Tibial nerve (tissue), 4 donors: ENCODE measurements around the gene MOCS1.

ENCODE experiments used
- EP300 ChIP-seq, 2 donors: sonication (generic); formaldehyde crosslinking; IDR thresholded peaks; one replicate each; pipeline ENCODE4 v1.6.1; 2017; ENCODE audit warnings: antibody characterized with exemption in 2 of 2, mild to moderate bottlenecking in 1 of 2
- POLR2A ChIP-seq, 2 donors: fragments of 450-650 bp; IDR thresholded peaks; one replicate each; pipeline ENCODE4 v1.6.1; 2017; ENCODE audit warnings: antibody characterized with exemption in 2 of 2, mild to moderate bottlenecking in 2 of 2, moderate library complexity in 2 of 2
- TF ChIP-seq, protein P1 (sequence below), 5 experiments: fragments of 200-600 bp in 3 of 5; fragments of 450-650 bp in 2 of 5; sonication (generic) in 3 of 5; IDR thresholded peaks; one replicate each; pipeline ENCODE4 v1.5.1; 2016 to 2019; ENCODE audit warnings: antibody characterized with exemption in 5 of 5, mild to moderate bottlenecking in 3 of 5, moderate library complexity in 2 of 5

GRCh38 chr6:39901116-39901655 is 33.1 kb downstream of the MOCS1 start:
- TF ChIP-seq, protein P1, sequence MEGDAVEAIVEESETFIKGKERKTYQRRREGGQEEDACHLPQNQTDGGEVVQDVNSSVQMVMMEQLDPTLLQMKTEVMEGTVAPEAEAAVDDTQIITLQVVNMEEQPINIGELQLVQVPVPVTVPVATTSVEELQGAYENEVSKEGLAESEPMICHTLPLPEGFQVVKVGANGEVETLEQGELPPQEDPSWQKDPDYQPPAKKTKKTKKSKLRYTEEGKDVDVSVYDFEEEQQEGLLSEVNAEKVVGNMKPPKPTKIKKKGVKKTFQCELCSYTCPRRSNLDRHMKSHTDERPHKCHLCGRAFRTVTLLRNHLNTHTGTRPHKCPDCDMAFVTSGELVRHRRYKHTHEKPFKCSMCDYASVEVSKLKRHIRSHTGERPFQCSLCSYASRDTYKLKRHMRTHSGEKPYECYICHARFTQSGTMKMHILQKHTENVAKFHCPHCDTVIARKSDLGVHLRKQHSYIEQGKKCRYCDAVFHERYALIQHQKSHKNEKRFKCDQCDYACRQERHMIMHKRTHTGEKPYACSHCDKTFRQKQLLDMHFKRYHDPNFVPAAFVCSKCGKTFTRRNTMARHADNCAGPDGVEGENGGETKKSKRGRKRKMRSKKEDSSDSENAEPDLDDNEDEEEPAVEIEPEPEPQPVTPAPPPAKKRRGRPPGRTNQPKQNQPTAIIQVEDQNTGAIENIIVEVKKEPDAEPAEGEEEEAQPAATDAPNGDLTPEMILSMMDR (IDR thresholded peaks at IDR 0.05) = no peak
- TF ChIP-seq POLR2A (IDR thresholded peaks at IDR 0.05) = no peak
- TF ChIP-seq EP300 (IDR thresholded peaks at IDR 0.05) = no peak
